Measurements from ENCODE around the gene E2F6.

DNA sequence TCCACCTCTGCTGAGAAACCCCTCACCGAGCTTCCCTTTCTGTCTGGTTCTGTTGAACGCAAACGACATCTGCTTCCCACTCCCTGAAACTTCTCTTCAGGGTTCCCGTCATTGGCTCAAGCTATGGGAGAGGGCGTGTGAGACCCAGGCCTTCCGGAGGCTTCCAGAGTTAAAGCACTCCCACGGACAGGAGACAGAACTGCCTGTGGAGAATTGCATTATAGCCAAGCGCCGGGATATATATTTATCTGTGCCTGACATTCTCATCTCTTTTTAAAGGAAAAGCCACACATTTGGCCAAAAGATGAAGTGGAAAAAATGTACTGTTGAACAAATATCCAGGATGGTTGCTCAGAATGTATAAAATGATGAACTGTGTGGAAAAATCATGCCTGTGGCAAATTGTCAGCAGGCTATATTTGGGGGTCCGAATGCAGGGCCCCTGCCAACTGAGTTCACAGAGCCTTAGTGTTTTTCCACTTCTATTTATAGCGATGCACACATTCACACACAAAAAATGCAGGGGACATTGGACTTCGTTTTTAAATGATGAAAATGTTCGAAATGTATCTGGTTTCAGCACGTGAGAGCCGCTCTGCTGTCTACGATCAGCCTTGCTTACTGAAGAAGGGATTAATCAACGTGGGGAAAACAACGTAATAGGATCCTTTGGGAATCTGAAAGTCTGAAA lies 59.5 kb downstream of the E2F6 start:
- TF ChIP-seq, protein P1, sequence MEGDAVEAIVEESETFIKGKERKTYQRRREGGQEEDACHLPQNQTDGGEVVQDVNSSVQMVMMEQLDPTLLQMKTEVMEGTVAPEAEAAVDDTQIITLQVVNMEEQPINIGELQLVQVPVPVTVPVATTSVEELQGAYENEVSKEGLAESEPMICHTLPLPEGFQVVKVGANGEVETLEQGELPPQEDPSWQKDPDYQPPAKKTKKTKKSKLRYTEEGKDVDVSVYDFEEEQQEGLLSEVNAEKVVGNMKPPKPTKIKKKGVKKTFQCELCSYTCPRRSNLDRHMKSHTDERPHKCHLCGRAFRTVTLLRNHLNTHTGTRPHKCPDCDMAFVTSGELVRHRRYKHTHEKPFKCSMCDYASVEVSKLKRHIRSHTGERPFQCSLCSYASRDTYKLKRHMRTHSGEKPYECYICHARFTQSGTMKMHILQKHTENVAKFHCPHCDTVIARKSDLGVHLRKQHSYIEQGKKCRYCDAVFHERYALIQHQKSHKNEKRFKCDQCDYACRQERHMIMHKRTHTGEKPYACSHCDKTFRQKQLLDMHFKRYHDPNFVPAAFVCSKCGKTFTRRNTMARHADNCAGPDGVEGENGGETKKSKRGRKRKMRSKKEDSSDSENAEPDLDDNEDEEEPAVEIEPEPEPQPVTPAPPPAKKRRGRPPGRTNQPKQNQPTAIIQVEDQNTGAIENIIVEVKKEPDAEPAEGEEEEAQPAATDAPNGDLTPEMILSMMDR (IDR thresholded peaks at IDR 0.05 in 2 of 3, conservative IDR thresholded peaks at IDR 0.05 in 1 of 3; ENCODE audit: insufficient read depth in 2 of 3, low read depth in 1 of 3, low read length in 3 of 3), result no peak
- TF ChIP-seq HNRNPL (IDR thresholded peaks at IDR 0.05; ENCODE audit: low read depth, low read length) (no peak), ZC3H4 (CRISPR knock-in tag; IDR thresholded peaks at IDR 0.05; ENCODE audit: borderline replicate concordance) (no peak), FOS (IDR thresholded peaks at IDR 0.05; ENCODE audit: extremely low read depth, insufficient read length) (no peak), POLR2A (conservative IDR thresholded peaks at IDR 0.05) (no peak), HCFC1 (IDR thresholded peaks at IDR 0.05; ENCODE audit: low read depth, low read length) (no peak), ZNF316 (IDR thresholded peaks at IDR 0.05) (no peak), CHD1 (IDR thresholded peaks at IDR 0.05; ENCODE audit: low read length) (no peak)
- TF ChIP-seq, protein P2, sequence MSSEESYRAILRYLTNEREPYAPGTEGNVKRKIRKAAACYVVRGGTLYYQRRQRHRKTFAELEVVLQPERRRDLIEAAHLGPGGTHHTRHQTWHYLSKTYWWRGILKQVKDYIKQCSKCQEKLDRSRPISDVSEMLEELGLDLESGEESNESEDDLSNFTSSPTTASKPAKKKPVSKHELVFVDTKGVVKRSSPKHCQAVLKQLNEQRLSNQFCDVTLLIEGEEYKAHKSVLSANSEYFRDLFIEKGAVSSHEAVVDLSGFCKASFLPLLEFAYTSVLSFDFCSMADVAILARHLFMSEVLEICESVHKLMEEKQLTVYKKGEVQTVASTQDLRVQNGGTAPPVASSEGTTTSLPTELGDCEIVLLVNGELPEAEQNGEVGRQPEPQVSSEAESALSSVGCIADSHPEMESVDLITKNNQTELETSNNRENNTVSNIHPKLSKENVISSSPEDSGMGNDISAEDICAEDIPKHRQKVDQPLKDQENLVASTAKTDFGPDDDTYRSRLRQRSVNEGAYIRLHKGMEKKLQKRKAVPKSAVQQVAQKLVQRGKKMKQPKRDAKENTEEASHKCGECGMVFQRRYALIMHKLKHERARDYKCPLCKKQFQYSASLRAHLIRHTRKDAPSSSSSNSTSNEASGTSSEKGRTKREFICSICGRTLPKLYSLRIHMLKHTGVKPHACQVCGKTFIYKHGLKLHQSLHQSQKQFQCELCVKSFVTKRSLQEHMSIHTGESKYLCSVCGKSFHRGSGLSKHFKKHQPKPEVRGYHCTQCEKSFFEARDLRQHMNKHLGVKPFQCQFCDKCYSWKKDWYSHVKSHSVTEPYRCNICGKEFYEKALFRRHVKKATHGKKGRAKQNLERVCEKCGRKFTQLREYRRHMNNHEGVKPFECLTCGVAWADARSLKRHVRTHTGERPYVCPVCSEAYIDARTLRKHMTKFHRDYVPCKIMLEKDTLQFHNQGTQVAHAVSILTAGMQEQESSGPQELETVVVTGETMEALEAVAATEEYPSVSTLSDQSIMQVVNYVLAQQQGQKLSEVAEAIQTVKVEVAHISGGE (CRISPR knock-in tag; IDR thresholded peaks at IDR 0.05), result no peak
- TF ChIP-seq, protein P3, sequence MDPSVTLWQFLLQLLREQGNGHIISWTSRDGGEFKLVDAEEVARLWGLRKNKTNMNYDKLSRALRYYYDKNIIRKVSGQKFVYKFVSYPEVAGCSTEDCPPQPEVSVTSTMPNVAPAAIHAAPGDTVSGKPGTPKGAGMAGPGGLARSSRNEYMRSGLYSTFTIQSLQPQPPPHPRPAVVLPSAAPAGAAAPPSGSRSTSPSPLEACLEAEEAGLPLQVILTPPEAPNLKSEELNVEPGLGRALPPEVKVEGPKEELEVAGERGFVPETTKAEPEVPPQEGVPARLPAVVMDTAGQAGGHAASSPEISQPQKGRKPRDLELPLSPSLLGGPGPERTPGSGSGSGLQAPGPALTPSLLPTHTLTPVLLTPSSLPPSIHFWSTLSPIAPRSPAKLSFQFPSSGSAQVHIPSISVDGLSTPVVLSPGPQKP (CRISPR knock-in tag; IDR thresholded peaks at IDR 0.05), result no peak

Measured in K562 (cell line).